Activated gamma-delta T cell treated with anti-CD3 and anti-CD28 coated beads, Interleukin-2, amount 50 U/mL, for 16 hours (primary cell): ENCODE results near the gene CLCNKA.
"Not testable (repeated sequence)": the region's sequence is repeated elsewhere in the genome, so short reads cannot be mapped to it uniquely, and the experiment has no call there.

Experiments used
- DNase-seq: peaks from one replicate; pipeline ENCODE4 v3.0.0-alpha.2; 2020; ENCODE audit warnings: low read depth

The CLCNKA gene

GRCh38 chr1:16021681-16022080, at the start of gene CLCNKA:
CLCNKA (plus strand) TSS chr1:16022036; CDS start chr1:16022620, 584 bp downstream.
- no peak for DNase-seq

- no peak for DNase-seq
These were observed 49.4 kb upstream of the CLCNKA start for GRCh38 chr1:15972409-15972808.

- no peak for DNase-seq
These were observed 48.1 kb upstream of the CLCNKA start for GRCh38 chr1:15973772-15974171.

- no peak for DNase-seq
These were observed 47.0 kb upstream of the CLCNKA start for GRCh38 chr1:15974855-15975254.

- DNase-seq = peak; percentile 76
These were observed 46.5 kb upstream of the CLCNKA start for GRCh38 chr1:15975358-15975804.

- peak; percentile 93 for DNase-seq
These were observed 45.8 kb upstream of the CLCNKA start, which contains the start of gene ZBTB17 for GRCh38 chr1:15975805-15976680. ZBTB17 (minus strand) TSS chr1:15976101; CDS start chr1:15948495, 27,606 bp downstream.

- not testable (repeated sequence) for DNase-seq
These were observed 43.9 kb upstream of the CLCNKA start for GRCh38 chr1:15977947-15978346.

- DNase-seq = no peak
These were observed 40.2 kb upstream of the CLCNKA start for GRCh38 chr1:15981679-15982078.

- no peak for DNase-seq
These were observed 38.6 kb upstream of the CLCNKA start for GRCh38 chr1:15983275-15983674.

GRCh38 chr1:15985611-15986297, 36.1 kb upstream of the CLCNKA start:
- DNase-seq = no peak

- DNase-seq = no peak
These were observed 32.7 kb upstream of the CLCNKA start for GRCh38 chr1:15988856-15989736.

- no peak for DNase-seq
These were observed 32.1 kb upstream of the CLCNKA start for GRCh38 chr1:15989776-15990175.

GRCh38 chr1:15991427-15992186, 30.2 kb upstream of the CLCNKA start:
- no peak for DNase-seq

- DNase-seq = no peak
These were observed 29.7 kb upstream of the CLCNKA start for GRCh38 chr1:15992187-15992553.

GRCh38 chr1:15992582-15993500, 29.0 kb upstream of the CLCNKA start:
- DNase-seq = no peak

GRCh38 chr1:15993666-15994065, 28.2 kb upstream of the CLCNKA start:
- DNase-seq = no peak

- no peak for DNase-seq
These were observed 27.8 kb upstream of the CLCNKA start for GRCh38 chr1:15994081-15994480.

- DNase-seq = peak; percentile 32
These were observed 27.1 kb upstream of the CLCNKA start for GRCh38 chr1:15994590-15995351.

GRCh38 chr1:15997076-15997585, 24.7 kb upstream of the CLCNKA start:
- no peak for DNase-seq
